Measurements from ENCODE around the gene ZNF132. TPM values are rescaled to one million over a fixed set of nuclear protein-coding genes. Genes with fewer than 3 reads are reported as not detected.
"Not testable (repeated sequence)": the region's sequence is repeated elsewhere in the genome, so short reads cannot be mapped to it uniquely, and the experiment has no call there.

The ZNF132 gene
- total and polyA plus RNA-seq, 9 of the 15 experiments (the other 6 are each of a cell fraction or from before 2014, with no cell fraction given), result 0.03 to 0.42 (median 0.10) TPM; not detected in 5

- TF ChIP-seq, protein P1, sequence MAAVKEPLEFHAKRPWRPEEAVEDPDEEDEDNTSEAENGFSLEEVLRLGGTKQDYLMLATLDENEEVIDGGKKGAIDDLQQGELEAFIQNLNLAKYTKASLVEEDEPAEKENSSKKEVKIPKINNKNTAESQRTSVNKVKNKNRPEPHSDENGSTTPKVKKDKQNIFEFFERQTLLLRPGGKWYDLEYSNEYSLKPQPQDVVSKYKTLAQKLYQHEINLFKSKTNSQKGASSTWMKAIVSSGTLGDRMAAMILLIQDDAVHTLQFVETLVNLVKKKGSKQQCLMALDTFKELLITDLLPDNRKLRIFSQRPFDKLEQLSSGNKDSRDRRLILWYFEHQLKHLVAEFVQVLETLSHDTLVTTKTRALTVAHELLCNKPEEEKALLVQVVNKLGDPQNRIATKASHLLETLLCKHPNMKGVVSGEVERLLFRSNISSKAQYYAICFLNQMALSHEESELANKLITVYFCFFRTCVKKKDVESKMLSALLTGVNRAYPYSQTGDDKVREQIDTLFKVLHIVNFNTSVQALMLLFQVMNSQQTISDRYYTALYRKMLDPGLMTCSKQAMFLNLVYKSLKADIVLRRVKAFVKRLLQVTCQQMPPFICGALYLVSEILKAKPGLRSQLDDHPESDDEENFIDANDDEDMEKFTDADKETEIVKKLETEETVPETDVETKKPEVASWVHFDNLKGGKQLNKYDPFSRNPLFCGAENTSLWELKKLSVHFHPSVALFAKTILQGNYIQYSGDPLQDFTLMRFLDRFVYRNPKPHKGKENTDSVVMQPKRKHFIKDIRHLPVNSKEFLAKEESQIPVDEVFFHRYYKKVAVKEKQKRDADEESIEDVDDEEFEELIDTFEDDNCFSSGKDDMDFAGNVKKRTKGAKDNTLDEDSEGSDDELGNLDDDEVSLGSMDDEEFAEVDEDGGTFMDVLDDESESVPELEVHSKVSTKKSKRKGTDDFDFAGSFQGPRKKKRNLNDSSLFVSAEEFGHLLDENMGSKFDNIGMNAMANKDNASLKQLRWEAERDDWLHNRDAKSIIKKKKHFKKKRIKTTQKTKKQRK (IDR thresholded peaks at IDR 0.05; ENCODE audit: borderline replicate concordance, low read depth, low read length), result peak; percentile 81
These were observed 8.9 kb upstream of the ZNF132 start (continued) for GRCh38 chr19:58448860-58449259.

GRCh38 chr19:58442986-58443385, 3.0 kb upstream of the ZNF132 start:
- H3K79me2 ChIP-seq (ENCODE audit: control insufficient read depth, insufficient read depth, low read length); DNase-seq (ENCODE audit: extremely low read depth in 1 of 4, low spot score in 3 of 4); H3K4me3 ChIP-seq; H2AFZ ChIP-seq (ENCODE audit: low read depth, low read length); H3K27ac ChIP-seq (ENCODE audit: extremely low read depth, low read depth, low read length); CTCF ChIA-PET (ENCODE audit: low intra/inter-chr PET ratio); in situ Hi-C loops (cut with MboI); H3K9ac ChIP-seq (ENCODE audit: insufficient read depth in 1 of 2, low read depth in 2 of 2, low read length in 2 of 2); H3K36me3 ChIP-seq (ENCODE audit: control insufficient read depth, insufficient read depth, low read length); FAIRE-seq; H3K4me2 ChIP-seq (ENCODE audit: insufficient read depth, low read length); H4K20me1 ChIP-seq (replicated peaks; ENCODE audit: control insufficient read depth, insufficient read depth, low read length); H3K27me3 ChIP-seq (ENCODE audit: control insufficient read depth in 2 of 2, insufficient read depth in 2 of 2, low read length in 2 of 2); intact Hi-C loops (cut with micrococcal nuclease); ATAC-seq; H3K9me3 ChIP-seq (replicated peaks; ENCODE audit: control insufficient read depth, insufficient read depth, low read depth, low read length); BruUV-seq (replicated peaks); H3K9me1 ChIP-seq (ENCODE audit: control insufficient read depth, insufficient read depth, low read length): not testable (repeated sequence)
- POLR2A ChIA-PET, result interaction anchor here (0.7 to 1.5 kb wide), 2 partner anchors 9 to 15 kb away, joined by 3 to 5 read pairs; partner anchors contain the start of gene ZNF324B
- TF ChIP-seq NFYB (IDR thresholded peaks at IDR 0.05; ENCODE audit: extremely low read depth, insufficient read length), result peak; percentile 82
- peak; percentile 56 for TF ChIP-seq ASH1L (IDR thresholded peaks at IDR 0.05; ENCODE audit: borderline replicate concordance, low read depth, partially characterized antibody)
- peak; percentile 14 for TF ChIP-seq RBM25 (IDR thresholded peaks at IDR 0.05; ENCODE audit: low read depth, low read length, severe bottlenecking)
- TF ChIP-seq FOS (IDR thresholded peaks at IDR 0.05; ENCODE audit: extremely low read depth, insufficient read length), result peak; percentile 27
- 14% methylated on average over 7 of the region's 7 CpGs for WGBS (ENCODE audit: insufficient coverage, low coverage, missing lambda C conversion rate)
- peaks cover 0 to 12% of the 10 kb centered on the region in 2 experiments; a peak in 2 of 5 replicates for H3K4me1 ChIP-seq (replicated peaks in 1 of 2; ENCODE audit: control insufficient read depth in 2 of 2, insufficient read depth in 2 of 2, low read length in 2 of 2)

All from K562 (cell line).